HG03342 (cell line): ENCODE results near the gene LINC01488.

ENCODE experiments used
- ATAC-seq: cut with Tn5 transposase; IDR thresholded peaks from one replicate; pipeline ENCODE4 v1.9.1; 2021; ENCODE audit warnings: mild to moderate bottlenecking, moderate library complexity; ENCODE audit not compliant: unreplicated experiment

Gene LINC01488

GRCh38 chr11:69489746-69490365 lies 8.4 kb downstream of the LINC01488 start:
- no peak for ATAC-seq

GRCh38 chr11:69490516-69490915 lies 9.1 kb downstream of the LINC01488 start:
- no peak for ATAC-seq

- no peak for ATAC-seq
Observed at GRCh38 chr11:69491071-69492031, 9.9 kb downstream of the LINC01488 start.

- ATAC-seq: no peak
Observed at GRCh38 chr11:69492201-69492991, 10.9 kb downstream of the LINC01488 start.

DNA sequence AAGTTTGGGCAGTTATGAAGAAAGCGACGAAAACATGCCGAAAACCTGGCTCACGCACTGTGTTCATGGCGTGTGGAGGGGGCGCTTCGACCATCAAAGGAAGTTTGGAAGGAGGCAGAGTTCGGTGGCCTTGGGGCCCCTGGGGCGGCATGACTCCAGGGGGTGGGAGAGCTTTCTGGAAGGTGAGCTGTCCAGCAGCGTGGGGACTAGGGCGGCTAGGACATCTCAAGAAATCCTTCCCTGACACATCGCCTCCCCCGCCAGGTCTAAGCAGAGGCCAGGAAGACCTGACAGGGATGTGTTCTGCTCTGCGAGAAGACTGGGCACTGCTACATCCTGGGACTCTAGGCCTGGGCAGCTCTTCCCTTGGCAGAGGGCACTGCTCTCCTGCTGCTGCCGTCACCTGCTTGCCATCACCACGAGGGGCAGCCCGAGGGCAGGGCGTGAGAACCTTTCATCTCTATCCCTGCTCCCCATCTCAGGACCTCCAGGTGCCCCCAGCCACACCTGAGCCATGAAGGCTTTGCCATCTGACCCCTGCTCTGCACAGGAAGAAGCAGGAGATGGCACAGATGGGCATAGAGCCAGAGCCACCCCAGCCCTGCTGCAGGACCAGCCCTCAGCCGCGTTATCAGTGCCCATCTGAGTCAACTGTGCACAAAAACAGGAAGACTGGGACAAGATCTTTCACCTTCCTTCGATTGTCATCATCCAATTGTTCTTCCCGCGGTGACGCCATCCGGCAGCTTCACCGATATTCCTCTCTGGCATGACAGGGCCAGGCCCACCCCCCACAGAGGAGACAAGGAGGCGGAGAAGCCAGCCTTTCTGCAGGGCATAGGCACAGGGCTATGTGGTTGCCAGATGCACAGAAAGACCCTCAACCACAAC lies 12.7 kb downstream of the LINC01488 start:
- ATAC-seq: no peak

GRCh38 chr11:69494851-69495250 lies 13.4 kb downstream of the LINC01488 start:
- ATAC-seq: no peak

GRCh38 chr11:69495441-69496201 lies 14.2 kb downstream of the LINC01488 start:
- no peak for ATAC-seq

DNA sequence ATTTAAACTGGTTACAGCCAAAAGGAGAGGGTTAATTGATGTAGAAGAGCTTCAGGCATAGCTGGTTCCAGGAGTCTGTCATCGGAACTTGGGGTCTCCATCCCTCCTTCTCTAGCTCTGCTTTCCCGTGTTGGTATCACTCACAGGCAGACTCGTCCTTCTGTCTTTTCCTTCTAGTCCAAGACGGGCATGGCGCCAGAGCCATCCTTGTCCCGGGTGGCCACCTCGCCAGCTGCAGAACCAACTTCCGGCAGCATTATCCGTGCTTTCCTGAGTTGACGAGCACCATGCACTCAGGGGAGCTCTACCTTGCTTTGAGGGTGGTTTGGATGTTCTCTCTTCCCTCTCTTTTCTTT lies 14.7 kb downstream of the LINC01488 start:
- ATAC-seq: no peak

GRCh38 chr11:69496631-69497220 lies 15.3 kb downstream of the LINC01488 start:
- ATAC-seq: no peak

DNA sequence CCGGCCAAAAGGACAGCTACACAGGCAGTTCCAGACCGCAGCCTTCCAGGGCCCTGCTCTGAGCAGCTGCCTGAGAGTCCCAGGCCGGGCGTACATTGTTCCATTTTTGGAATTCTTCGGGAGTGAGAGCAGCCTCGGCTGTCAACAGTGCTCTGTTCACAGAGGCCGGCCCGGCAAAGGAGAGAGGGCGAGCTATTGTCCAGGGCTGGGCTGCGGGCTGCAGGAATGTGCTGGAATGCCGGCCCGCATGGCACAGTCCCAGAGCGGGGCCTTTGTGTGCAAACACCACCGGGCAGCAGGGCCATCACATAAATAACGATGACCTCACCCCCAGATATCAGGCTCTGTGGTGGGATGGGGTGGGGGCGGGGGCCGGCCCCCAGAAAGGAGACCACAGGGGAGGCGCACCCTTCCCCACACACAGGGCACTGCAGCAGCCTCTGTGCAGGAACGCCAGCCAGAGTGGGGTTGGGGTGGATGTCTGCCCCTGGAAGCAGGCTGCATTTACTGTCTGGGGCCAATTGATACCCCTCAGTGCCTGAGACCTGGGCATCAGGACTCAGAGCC lies 15.8 kb downstream of the LINC01488 start:
- ATAC-seq: no peak

DNA sequence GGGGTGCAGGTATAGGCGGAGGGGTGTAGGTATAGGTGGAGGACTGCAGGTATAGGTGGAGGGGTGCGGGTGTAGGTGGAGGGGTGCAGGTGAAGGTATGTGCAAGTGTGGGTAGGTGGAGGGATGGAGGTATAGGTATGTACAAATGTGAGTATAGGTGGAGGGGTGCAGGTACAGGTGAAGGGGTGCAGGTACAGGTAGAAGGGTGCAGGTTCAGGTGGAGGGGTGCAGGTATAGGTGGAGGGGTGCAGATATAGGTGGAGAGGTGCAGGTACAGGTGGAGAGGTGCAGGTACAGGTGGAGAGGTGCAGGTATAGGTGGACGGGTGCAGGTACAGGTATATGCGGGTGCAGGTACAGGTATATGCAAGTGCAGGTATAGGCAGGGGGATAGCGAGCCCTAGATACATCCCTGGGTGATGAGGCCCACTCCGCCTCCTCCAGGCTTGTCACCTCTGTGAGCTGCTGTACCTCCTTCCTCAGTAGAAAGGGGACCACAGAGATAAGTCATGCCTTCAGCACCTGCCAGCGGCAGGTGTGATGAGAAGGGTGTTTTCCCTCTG lies 17.2 kb downstream of the LINC01488 start:
- ATAC-seq: no peak

- no peak for ATAC-seq
Observed at GRCh38 chr11:69499186-69499917, 17.9 kb downstream of the LINC01488 start.

- no peak for ATAC-seq
Observed at GRCh38 chr11:69499918-69500284, 18.4 kb downstream of the LINC01488 start.

DNA sequence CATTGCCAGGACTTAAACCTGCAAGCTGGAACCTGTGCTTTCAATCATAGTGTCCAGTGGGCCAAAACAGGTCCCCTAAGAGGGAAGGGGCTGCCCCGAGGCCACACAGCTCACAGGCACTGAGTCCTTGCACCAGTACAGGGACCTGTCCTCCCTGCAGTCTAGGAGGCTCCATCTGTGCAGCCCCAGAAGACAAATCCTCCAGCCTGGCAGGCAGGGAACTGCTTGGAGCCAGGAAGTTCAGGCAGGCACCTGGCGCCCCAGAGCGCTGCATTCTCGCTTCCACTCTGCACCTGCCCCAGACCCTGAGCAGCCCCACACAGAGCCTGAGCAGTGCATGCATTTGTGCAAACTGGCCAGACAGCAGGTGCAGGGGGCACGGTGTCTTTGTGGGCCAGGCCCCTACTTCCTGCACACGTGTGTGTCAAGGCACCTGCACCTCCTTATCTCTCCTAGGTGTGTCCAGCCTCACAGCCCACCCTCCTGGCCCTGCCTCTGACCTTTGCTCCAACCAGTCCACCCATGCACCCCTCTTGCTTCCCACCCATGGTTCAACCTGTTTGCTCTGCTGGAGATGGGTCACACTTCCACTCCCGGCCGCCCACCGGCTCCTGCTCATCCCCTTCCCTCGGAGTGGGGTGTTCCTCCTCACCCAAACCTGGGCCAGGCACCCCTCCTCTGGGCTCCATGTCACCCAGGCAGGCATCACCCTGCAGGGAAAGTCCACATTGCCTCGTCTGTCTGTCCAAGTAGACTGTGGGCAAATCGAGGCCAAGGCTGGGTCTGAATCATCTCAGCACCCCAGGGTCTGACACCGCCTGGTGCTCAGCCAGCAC lies 19.0 kb downstream of the LINC01488 start:
- no peak for ATAC-seq

DNA sequence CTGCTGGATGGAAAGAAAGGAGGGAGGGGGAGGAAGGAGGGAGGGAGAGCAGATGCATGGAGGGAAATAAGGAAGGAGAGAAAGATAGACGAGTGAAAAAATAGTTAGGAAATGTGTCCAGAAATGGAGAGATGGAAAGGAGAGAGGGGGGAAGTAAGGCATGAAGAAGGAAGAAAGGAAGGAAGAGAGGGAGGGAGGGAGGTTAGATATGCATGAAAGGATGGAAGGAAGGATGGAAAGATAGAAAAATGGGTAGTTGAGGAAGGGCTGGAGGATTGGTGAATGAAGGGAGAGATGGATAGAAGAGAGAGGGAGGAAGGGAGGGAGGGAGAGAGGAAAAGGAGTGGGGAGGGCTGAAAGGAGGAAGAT lies 19.6 kb downstream of the LINC01488 start:
- no peak for ATAC-seq

DNA sequence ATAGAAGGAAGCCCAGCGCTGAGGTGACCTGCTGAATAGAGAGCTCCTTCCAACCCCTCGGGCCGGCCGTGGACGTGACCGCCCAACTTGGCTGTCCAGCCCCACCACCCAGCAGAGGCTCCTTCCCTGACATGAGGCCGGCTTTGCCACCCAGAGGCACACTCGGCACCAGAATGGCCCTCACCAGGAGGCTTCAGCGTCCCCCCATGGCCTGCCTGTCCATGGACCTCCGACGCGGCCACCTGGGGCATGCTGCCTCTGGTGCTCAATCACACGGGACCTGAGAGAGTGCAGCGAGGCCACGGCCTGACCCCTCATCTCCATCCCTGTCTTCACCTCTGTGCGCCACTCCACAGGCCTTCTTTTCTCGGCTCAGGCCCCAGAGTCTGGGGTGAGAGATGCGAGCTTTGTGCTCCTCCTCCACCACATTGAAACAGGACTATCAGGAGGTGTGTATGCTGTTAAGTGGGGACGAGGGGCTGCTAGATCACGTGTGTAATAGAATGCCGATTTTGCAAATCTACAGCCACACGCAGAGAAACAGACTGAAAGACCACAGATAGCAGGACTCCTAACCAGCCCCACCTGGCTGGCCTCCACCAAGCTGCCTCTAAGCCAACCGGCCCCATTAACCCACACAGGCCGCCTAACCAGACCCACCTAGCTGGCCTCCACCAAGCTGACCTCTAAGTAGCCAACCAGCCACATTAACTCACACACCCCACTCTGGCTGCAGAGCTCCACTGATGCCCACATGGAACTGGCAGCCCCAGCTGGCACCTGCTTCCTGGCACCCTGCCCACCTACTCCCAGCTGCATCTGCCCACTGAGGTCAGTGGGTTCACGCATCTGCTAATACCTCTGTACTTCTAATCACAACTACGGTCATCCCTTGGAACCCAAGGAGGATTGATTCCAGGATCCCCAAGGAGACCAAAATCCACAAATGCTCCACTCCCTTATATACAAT lies 20.7 kb downstream of the LINC01488 start:
- no peak for ATAC-seq
